CD4-positive, CD25-positive, alpha-beta regulatory T cell (primary cell): ENCODE data around the gene IMPA2. TPM values are rescaled to one million over a fixed set of nuclear protein-coding genes. Genes with fewer than 3 reads are reported as not detected.

Source experiments
- ATAC-seq, 2 donors: fragments of 150-1000 bp; cut with Tn5 transposase; one replicate each; pipeline ENCODE4 v1.10.0; 2021; ENCODE audit warnings: low read depth in 2 of 2, moderate number of reproducible peaks in 2 of 2, moderate library complexity in 1 of 2
- DNase-seq, 3 donors: peaks; one replicate each; pipeline versions ENCODE4 v3.0.0 to v3.0.0-alpha.2; 2012 to 2022; ENCODE audit warnings: mixed read lengths in 1 of 3
- H3K27ac ChIP-seq: one replicate; pipeline ENCODE4 v1.7.0; 2013; ENCODE audit warnings: mild to moderate bottlenecking, low read length; ENCODE audit not compliant: insufficient read depth, poor library complexity, severe bottlenecking
- H3K27me3 ChIP-seq: one replicate; pipeline ENCODE4 v1.7.0; 2013; ENCODE audit warnings: low read length; ENCODE audit not compliant: control insufficient read depth, insufficient read depth
- H3K36me3 ChIP-seq: one replicate; pipeline ENCODE4 v1.7.0; 2013; ENCODE audit warnings: mild to moderate bottlenecking, low read length, moderate library complexity; ENCODE audit not compliant: control insufficient read depth, insufficient read depth
- H3K4me1 ChIP-seq: 2 replicates; pipeline ENCODE4 v1.7.0; 2013; ENCODE audit warnings: mild to moderate bottlenecking, low read length; ENCODE audit not compliant: insufficient read depth, control insufficient read depth, poor library complexity, severe bottlenecking
- H3K4me3 ChIP-seq: one replicate; pipeline ENCODE4 v1.7.0; 2013; ENCODE audit warnings: low read depth, mild to moderate bottlenecking, low read length, moderate library complexity
- H3K9me3 ChIP-seq, 2 experiments: 1 replicate in 1 of 2; 2 replicates in 1 of 2; pipeline ENCODE4 v1.7.0; 2013; ENCODE audit warnings: low read length in 2 of 2, mild to moderate bottlenecking in 1 of 2, moderate library complexity in 1 of 2; ENCODE audit not compliant: control insufficient read depth in 2 of 2
- H3K27ac Mint-ChIP-seq, 3 donors: one replicate each; pipeline ENCODE4 v1.8.0; 2020 to 2022; ENCODE audit warnings: mild to moderate bottlenecking in 3 of 3, mixed read lengths in 3 of 3, moderate library complexity in 2 of 3
- H3K27me3 Mint-ChIP-seq: one replicate; pipeline ENCODE4 v1.8.0; 2022; ENCODE audit warnings: mild to moderate bottlenecking, mixed read lengths
- H3K36me3 Mint-ChIP-seq: one replicate; pipeline ENCODE4 v1.8.0; 2020; ENCODE audit warnings: mixed read lengths
- H3K4me1 Mint-ChIP-seq, 4 donors: one replicate each; pipeline ENCODE4 v1.8.0; 2020 to 2022; ENCODE audit warnings: mixed read lengths in 4 of 4, mild to moderate bottlenecking in 1 of 4
- H3K4me3 Mint-ChIP-seq, 4 donors: one replicate each; pipeline ENCODE4 v1.8.0; 2020 to 2022; ENCODE audit warnings: mild to moderate bottlenecking in 4 of 4, mixed read lengths in 4 of 4, moderate library complexity in 3 of 4
- H3K9me3 Mint-ChIP-seq, 7 donors: one replicate each; pipeline ENCODE4 v1.8.0; 2020 to 2022; ENCODE audit warnings: mixed read lengths in 7 of 7, mild to moderate bottlenecking in 3 of 7, moderate library complexity in 2 of 7
- polyA plus RNA-seq, 4 donors: library from polyadenylated mRNA; unstranded; fragments of 300-500 nt; fragmentation: Illumina TruSeq; gene quantifications; one replicate each; pipeline ENCODE4 v1.2.3, GENCODE V29; 2021
- total RNA-seq: library from RNA; stranded (reverse); gene quantifications from one replicate; pipeline ENCODE4 v1.2.3, GENCODE V29; 2022

IMPA2 gene
- total and polyA plus RNA-seq, 5 donors from 2014 or later = 5.1 to 14.6 (median 6.9) TPM

DNA sequence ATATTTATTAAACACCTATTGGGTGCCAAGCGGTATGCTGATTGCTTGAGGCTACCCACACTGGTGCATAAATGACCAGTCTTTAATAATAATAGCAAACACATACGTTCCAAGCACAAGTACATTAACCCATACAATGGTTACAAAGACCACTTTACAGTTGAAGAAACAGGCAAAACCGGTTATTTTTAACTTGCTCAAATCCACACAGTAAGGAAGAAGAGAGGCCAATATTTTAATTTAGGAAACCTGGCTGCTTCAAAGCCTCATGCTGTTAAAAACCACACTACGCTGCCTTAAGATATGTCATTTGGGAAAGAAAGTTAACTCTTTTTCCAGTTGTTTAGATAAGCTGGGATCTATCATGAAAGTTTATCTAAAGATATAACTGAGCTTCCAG is 2.4 kb upstream of the IMPA2 start:
- DNase-seq = no peak
- H3K27ac Mint-ChIP-seq = no peak overlapping the region

DNA sequence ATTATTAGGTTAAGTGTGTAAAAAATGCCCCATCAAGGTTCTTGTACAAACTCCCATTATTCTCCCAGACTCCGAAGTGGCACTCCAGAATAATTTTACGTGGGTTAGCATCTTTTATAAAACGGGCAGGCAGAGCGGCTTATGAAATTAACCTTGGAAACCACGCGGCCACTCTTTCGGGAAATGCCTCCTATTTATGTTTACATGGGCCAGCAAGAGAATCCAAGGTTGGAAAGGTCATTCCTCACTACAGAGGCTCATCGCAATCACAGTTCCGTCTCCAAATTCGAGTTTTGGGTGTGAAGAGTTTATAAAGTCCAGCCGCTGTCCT is 1.2 kb upstream of the IMPA2 start:
- H3K9me3 Mint-ChIP-seq = no peaks in the 10 kb centered on the region

More for the DNA sequence above, 2.4 kb upstream of the IMPA2 start:
- H3K27ac ChIP-seq = no peak overlapping the region
- H3K27me3 Mint-ChIP-seq = peaks cover 9% of the 10 kb centered on the region
- no peaks in the 10 kb centered on the region for H3K9me3 ChIP-seq
- ATAC-seq = no peak
- no peaks in the 10 kb centered on the region for H3K9me3 Mint-ChIP-seq
- peaks cover 0 to 17% (median 15%) of the 10 kb centered on the region in 4 donors for H3K4me1 Mint-ChIP-seq
- H3K36me3 ChIP-seq = no peaks in the 10 kb centered on the region
- peaks cover 19% of the 10 kb centered on the region for H3K4me1 ChIP-seq
- peak overlapping the region; percentile 62 to 76 (median 68) for H3K4me3 Mint-ChIP-seq
- H3K4me3 ChIP-seq = no peak overlapping the region
- H3K36me3 Mint-ChIP-seq = no peaks in the 10 kb centered on the region
- no peaks in the 10 kb centered on the region for H3K27me3 ChIP-seq

DNA sequence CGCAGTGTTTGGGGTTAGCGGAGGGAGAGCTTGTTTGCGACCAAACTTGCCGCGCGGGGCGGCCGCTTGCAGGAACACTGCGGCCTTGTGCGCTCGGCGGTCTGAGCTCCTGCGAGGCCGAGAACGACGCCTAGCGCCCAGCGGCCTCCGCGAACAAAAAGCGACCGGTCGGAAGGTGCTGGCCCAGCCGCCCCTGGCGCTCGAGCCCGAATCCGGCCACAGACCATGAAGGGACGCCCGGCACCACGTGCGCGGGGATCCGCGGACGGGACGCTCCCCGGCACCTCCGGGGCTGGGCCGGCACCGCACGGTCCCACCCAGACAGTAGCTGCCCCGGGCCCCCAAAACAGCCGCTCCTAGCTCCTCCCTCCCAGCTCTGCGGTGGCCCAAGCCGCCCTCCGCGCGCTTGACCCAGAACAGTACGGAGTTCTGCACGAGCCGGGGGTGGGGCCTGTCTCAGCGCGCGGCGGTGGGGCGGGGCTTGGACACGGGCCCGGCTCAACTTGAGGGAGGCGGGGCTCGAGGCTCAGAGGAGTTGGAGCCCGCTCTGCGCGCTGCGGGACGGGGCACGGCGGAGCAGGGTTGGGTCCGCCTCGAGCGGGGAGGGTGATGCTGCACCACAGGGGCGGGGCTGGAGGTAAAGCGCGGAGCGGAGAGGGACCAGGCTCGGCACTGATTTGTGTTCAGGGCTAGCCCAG is 664 bp upstream of the IMPA2 start:
- no peaks in the 10 kb centered on the region for H3K9me3 ChIP-seq
- peak overlapping the region in 2 of 3 donors; percentile 42 to 79 for H3K27ac Mint-ChIP-seq
- H3K36me3 Mint-ChIP-seq = no peaks in the 10 kb centered on the region
- peaks cover 19% of the 10 kb centered on the region for H3K4me1 ChIP-seq
- H3K36me3 ChIP-seq = no peaks in the 10 kb centered on the region
- H3K27me3 ChIP-seq = no peaks in the 10 kb centered on the region
- H3K27ac ChIP-seq = peak overlapping the region; percentile 51
- H3K4me1 Mint-ChIP-seq = peaks cover 0 to 17% (median 15%) of the 10 kb centered on the region in 4 donors
- H3K27me3 Mint-ChIP-seq = peaks cover 4% of the 10 kb centered on the region
- ATAC-seq = peak; percentile 95 to 96
- H3K4me3 Mint-ChIP-seq = peak overlapping the region; percentile 85 to 93 (median 90)
- H3K9me3 Mint-ChIP-seq = no peaks in the 10 kb centered on the region
- DNase-seq = peak; percentile 92 to 99 (median 93)
- H3K4me3 ChIP-seq = peak overlapping the region; percentile 47

More for the DNA sequence above, 1.2 kb upstream of the IMPA2 start:
- no peak for DNase-seq
- peak overlapping the region; percentile 14 for H3K27ac ChIP-seq
- peaks cover 19% of the 10 kb centered on the region for H3K4me1 ChIP-seq
- H3K27me3 ChIP-seq = no peaks in the 10 kb centered on the region
- no peaks in the 10 kb centered on the region for H3K36me3 Mint-ChIP-seq
- peaks cover 4% of the 10 kb centered on the region for H3K27me3 Mint-ChIP-seq
- no peaks in the 10 kb centered on the region for H3K36me3 ChIP-seq
- peak overlapping the region; percentile 47 for H3K4me3 ChIP-seq
- no peaks in the 10 kb centered on the region for H3K9me3 ChIP-seq
- H3K4me1 Mint-ChIP-seq = peaks cover 0 to 17% (median 15%) of the 10 kb centered on the region in 4 donors
- peak overlapping the region in 2 of 3 donors; percentile 42 to 69 for H3K27ac Mint-ChIP-seq
- no peak for ATAC-seq
- H3K4me3 Mint-ChIP-seq = peak overlapping the region; percentile 84 to 93 (median 88)

DNA sequence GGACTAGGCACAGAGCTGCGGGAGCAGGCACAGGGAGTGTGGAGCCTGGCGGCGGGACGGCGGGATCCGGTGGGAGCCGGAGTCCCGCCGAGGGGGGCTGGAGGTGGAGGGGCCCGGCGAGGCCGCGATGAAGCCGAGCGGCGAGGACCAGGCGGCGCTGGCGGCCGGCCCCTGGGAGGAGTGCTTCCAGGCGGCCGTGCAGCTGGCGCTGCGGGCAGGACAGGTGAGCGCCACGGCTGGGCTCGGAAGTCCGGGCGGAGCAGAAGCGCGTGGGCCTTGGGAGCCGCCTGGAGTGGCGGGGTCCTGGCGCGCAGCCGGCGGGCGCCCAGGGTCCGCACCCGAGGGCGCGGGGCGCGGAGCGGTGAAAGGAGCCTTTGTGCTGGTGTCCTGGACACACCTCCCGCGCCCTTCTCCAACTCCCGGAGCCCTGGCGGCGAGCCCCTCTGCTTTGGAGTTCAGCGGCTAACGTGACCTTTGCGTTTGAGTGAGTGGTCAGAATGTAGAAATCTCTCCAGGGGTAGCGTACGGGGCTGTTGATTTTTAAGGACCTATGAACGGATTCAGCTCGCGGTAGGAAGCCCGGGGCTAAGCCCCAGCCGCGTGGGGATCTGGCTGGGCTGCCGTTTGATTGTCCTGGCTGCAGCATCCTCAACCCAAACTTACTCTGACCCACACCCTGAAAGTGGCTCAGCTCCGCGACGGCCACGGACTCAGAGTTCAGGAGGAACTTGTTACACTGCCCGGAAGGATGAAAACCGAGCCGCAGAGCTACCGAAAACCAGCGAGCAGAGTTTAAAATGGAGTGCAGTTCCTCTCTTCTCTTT is 448 bp downstream of the IMPA2 start:
- H3K27ac Mint-ChIP-seq = peak overlapping the region; percentile 25 to 85 (median 32)
- H3K27me3 ChIP-seq = no peaks in the 10 kb centered on the region
- peak overlapping the region; percentile 77 for H3K4me3 ChIP-seq
- H3K4me1 Mint-ChIP-seq = peaks cover 0 to 17% (median 15%) of the 10 kb centered on the region in 4 donors
- H3K36me3 ChIP-seq = no peaks in the 10 kb centered on the region
- H3K9me3 Mint-ChIP-seq = no peaks in the 10 kb centered on the region
- H3K4me1 ChIP-seq = peaks cover 19% of the 10 kb centered on the region
- peak overlapping the region; percentile 51 for H3K27ac ChIP-seq
- no peaks in the 10 kb centered on the region for H3K36me3 Mint-ChIP-seq
- H3K9me3 ChIP-seq = no peaks in the 10 kb centered on the region
- peaks cover 5% of the 10 kb centered on the region for H3K27me3 Mint-ChIP-seq
- DNase-seq = peak in 1 of 3 donors; percentile 43
- peak overlapping the region; percentile 89 to 92 (median 90) for H3K4me3 Mint-ChIP-seq
- ATAC-seq = peak in 1 of 2 donors; percentile 0

DNA sequence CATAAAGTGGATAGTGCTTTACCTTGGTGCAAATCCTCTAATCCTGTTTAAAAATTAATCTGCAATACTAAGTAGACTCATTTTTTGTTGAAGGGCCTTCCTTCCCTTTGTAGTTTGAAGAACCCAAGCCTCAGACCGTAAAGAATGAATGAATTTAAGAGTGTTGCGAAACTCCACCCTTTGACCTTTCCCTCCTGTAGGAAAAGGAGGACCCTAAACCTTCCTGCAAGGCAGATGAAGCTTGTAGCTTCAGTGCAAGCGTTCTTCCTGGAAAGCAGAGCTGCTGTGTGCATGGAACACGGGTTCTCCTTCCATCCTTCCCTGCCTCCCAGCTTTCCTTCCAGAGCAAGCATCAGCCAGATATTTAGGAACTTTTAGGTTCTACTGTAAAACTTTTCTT is 1.7 kb downstream of the IMPA2 start:
- H3K4me1 ChIP-seq = peaks cover 19% of the 10 kb centered on the region
- H3K4me3 ChIP-seq = no peak overlapping the region
- H3K27ac Mint-ChIP-seq = peak overlapping the region in 2 of 3 donors; percentile 7 to 14

DNA sequence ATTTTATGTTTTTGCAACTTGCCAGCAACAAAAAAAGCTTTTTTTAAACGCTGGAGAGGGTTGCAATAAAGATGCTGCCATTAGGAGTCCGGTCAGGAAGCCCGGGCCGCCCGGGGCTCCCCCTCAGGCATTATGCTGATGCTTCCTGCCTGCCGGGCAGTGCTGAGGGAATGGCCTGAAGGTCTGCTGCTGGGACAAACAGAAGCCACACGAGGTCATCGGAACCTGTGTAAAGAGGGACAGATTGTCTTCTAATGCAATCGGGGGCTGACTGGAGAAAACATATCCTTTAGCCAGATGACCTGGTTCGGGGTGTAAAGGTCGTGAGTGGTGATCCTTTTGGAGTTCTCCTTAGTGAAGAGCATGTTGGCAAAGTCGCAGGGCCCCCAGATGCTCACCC is 2.3 kb downstream of the IMPA2 start:
- H3K4me3 Mint-ChIP-seq = peak overlapping the region in 2 of 4 donors; percentile 7 to 89
- H3K27ac Mint-ChIP-seq = no peak overlapping the region

More for the DNA sequence above, 1.7 kb downstream of the IMPA2 start:
- ATAC-seq (no peak), DNase-seq (no peak)
- Mint-ChIP-seq H3K27me3 (peaks cover 7% of the 10 kb centered on the region), H3K4me1 (peaks cover 0 to 17% (median 15%) of the 10 kb centered on the region in 4 donors), H3K9me3 (no peaks in the 10 kb centered on the region), H3K36me3 (no peaks in the 10 kb centered on the region), H3K4me3 (peak overlapping the region; percentile 50 to 92 (median 89))
- Histone ChIP-seq H3K27me3 (no peaks in the 10 kb centered on the region), H3K36me3 (no peaks in the 10 kb centered on the region), H3K9me3 (no peaks in the 10 kb centered on the region), H3K27ac (no peak overlapping the region)

DNA sequence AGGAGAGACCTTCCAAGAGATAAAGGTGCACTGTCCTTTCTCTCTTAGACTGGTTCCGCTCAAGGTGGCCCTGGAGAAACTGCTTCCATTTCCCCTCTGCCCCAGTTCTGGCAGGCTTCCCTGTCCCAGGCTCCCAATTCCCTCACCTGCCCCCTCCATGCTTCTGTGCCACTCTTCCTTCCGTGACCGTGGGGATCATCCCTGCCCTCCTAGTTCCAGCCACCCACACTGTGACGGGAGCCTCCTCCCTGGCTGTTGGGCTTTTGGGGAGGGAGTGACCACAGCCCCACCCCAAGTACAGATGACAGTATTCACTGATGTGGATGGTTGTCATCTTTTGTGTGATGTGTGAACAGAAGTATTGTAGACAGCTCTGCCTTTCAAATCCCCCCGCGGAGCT is 2.8 kb downstream of the IMPA2 start:
- peaks cover 7% of the 10 kb centered on the region for H3K27me3 Mint-ChIP-seq
- Histone ChIP-seq H3K27ac (no peak overlapping the region), H3K9me3 (no peaks in the 10 kb centered on the region), H3K4me1 (peaks cover 19% of the 10 kb centered on the region), H3K27me3 (no peaks in the 10 kb centered on the region), H3K4me3 (no peak overlapping the region), H3K36me3 (no peaks in the 10 kb centered on the region)
- no peak overlapping the region for H3K27ac Mint-ChIP-seq
- H3K36me3 Mint-ChIP-seq = no peaks in the 10 kb centered on the region
- ATAC-seq (no peak), DNase-seq (no peak)
- H3K4me1 Mint-ChIP-seq = peaks cover 0 to 17% (median 14%) of the 10 kb centered on the region in 4 donors
- H3K4me3 Mint-ChIP-seq = peak overlapping the region in 1 of 4 donors; percentile 35
- H3K9me3 Mint-ChIP-seq = no peaks in the 10 kb centered on the region

More for the DNA sequence above, 2.3 kb downstream of the IMPA2 start:
- no peak overlapping the region for H3K4me3 ChIP-seq
- H3K27me3 ChIP-seq = no peaks in the 10 kb centered on the region
- Mint-ChIP-seq H3K36me3 (no peaks in the 10 kb centered on the region), H3K9me3 (no peaks in the 10 kb centered on the region), H3K4me1 (peaks cover 0 to 17% (median 15%) of the 10 kb centered on the region in 4 donors), H3K27me3 (peaks cover 7% of the 10 kb centered on the region)
- no peaks in the 10 kb centered on the region for H3K9me3 ChIP-seq
- DNase-seq (no peak), ATAC-seq (no peak)
- H3K4me1 ChIP-seq = peaks cover 19% of the 10 kb centered on the region
- H3K36me3 ChIP-seq = no peaks in the 10 kb centered on the region
- no peak overlapping the region for H3K27ac ChIP-seq
